HT1080 (cell line): ENCODE measurements around the gene MFSD12. TPM values are rescaled to one million over a fixed set of nuclear protein-coding genes. Genes with fewer than 3 reads are reported as not detected.

ENCODE experiments used
- DNase-seq: peaks from one replicate; pipeline ENCODE4 v3.0.0-alpha.2; 2015; ENCODE audit warnings: low read depth
- total RNA-seq: library from RNA; depleted of rRNA; stranded (reverse); fragments of >200 nt; shearing (Covaris generic); gene quantifications from 2 replicates; pipeline ENCODE4 v1.2.3, GENCODE V29; 2014

MFSD12 gene
- total RNA-seq, 1 experiment from 2014 or later = 132 TPM

- DNase-seq = no peak
Measured at GRCh38 chr19:3523361-3524077, 33.9 kb downstream of the MFSD12 start.

DNA sequence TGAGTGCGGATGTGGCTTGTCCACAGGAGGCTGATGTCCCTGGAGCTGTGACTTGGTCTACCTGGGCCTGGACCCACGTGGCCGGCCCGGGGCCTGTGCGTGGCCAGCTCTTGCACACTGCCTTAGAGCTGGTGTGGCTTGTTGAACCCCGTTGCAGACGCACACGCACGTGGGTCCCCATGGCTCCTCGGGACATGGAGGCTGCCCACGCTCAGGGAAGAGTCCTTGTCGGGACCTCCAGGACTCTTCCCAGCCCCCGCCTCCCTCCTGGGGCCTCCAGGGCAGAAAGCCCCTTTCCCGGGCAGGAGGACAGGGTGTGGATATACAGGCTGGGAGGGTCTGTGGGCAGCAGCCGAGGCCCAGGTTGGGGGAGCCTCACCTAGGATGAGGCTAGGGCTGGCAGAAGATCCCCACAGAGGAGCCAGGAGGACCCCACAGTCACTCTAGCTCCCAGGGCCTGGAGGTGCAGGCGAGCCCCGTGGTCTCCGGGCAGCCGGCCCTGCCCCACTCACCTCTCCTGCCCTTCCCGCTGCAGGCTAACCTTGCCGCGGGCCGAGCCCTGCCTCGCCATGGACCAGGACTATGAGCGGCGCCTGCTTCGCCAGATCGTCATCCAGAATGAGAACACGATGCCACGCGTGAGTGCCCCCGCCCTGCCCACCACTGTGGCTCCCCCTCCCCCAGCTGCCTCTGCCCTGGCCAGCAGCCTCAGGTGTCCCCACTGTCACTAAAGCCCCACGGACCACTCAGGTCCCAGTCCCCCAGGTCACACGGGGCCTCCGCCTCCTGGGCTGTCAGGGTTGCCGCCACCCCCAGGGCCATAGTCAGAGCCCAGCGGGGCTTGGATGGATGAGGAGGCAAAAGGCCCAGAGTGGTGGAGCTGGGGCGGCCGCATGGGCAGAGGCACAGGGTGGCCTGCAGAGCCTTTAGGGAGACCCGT is 34.7 kb downstream of the MFSD12 start:
- DNase-seq = no peak

- no peak for DNase-seq
Measured at GRCh38 chr19:3521104-3521445, 36.3 kb downstream of the MFSD12 start.

GRCh38 chr19:3520166-3521103 is 37.0 kb downstream of the MFSD12 start:
- no peak for DNase-seq

DNA sequence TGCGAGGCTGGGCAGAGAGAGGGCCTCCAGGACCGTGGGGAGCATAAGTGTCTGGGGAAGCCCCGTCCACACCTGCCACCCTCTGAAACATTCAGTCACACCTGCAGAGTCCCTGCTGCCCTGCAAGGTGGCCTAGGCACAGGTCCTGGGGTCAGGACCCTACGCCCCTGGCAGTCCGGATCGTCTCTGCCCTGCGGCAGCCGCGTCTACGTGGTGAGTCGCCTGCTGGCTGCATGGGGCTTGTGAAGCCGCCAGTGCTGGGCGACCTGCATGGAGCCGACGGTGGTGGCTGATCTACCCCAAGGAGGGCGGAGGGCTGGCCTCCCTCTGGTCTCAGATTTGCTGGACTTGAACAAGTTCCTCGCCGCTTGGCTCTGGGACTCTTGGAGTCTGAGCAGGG is 38.3 kb downstream of the MFSD12 start:
- no peak for DNase-seq

DNA sequence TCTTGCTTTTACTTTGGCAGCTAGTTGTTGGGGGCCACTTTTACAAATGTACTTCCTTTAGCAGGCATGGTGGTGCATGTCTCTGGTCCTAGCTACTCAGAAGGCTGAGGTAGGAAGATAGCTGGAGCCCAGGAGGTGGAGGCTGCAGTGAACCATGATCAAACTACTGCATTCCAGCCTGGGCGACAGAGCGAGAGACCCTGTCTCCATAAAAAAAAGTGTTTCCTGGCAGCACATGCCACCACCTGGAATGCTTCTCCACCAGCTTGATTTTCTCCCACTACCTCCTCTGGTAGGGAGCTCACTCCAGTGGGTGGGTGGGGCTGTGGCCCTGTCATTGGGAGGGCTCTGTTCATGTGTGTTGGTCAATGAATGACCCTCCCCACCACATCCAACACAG is 38.7 kb downstream of the MFSD12 start:
- DNase-seq = no peak

DNA sequence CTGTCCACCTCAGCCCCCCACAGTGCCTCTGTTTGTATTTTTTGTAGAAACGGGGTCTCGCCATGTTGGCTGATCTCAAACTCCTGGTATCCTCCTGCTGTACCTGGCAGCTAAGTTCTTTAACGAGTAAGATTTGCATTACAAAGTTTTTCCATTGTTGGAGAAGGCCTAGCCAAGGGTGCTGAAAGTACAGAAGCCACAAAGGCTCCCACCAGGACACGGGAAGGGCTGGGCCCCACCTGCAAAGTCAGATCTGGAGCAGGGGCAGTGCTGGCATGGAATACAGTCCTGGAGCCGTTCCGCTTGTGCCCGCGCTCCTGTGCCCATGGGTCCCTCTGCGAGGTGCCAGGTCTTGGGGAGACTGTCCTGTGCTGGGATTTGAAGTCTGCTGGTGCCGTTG is 39.1 kb downstream of the MFSD12 start:
- no peak for DNase-seq

GRCh38 chr19:3517638-3518037 is 39.7 kb downstream of the MFSD12 start:
- DNase-seq = no peak

- no peak for DNase-seq
Measured at GRCh38 chr19:3516675-3517207, 40.6 kb downstream of the MFSD12 start.

- no peak for DNase-seq
Measured at GRCh38 chr19:3515891-3516422, 41.4 kb downstream of the MFSD12 start.

GRCh38 chr19:3514930-3515329 is 42.5 kb downstream of the MFSD12 start:
- no peak for DNase-seq

GRCh38 chr19:3513229-3514140 is 43.9 kb downstream of the MFSD12 start:
- no peak for DNase-seq

DNA sequence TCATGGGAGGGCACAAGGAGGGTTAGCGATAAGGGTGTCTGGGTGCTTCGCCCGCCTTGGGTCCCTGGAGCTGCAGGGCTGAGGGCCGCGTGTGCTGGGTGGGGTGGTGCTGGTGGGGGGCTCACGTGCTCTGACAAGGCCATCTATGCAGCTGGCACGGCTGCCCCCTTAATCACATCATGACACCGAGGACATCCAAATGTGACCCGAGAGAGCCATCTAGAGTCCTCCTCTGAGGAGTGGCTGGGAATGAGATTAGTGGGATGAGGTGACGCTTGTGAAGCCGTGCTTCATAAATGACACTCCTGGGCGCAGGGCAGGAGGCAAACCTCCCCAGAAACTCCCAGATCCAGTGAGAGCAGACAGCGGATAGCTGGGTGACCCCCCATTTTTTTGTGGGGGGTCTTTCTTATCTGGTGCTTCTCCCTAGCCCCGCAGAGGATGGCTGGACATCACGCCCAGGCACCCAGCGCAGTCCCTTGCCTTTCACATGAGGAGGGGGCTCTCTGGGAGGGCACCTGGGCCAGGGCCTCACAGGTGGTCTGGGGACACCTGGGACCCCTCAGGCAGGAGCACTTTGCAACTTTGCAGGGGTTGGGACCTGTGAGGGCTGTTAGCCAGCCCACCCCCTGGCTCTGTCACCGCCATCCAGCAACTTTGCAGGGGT is 44.7 kb downstream of the MFSD12 start:
- DNase-seq = no peak

DNA sequence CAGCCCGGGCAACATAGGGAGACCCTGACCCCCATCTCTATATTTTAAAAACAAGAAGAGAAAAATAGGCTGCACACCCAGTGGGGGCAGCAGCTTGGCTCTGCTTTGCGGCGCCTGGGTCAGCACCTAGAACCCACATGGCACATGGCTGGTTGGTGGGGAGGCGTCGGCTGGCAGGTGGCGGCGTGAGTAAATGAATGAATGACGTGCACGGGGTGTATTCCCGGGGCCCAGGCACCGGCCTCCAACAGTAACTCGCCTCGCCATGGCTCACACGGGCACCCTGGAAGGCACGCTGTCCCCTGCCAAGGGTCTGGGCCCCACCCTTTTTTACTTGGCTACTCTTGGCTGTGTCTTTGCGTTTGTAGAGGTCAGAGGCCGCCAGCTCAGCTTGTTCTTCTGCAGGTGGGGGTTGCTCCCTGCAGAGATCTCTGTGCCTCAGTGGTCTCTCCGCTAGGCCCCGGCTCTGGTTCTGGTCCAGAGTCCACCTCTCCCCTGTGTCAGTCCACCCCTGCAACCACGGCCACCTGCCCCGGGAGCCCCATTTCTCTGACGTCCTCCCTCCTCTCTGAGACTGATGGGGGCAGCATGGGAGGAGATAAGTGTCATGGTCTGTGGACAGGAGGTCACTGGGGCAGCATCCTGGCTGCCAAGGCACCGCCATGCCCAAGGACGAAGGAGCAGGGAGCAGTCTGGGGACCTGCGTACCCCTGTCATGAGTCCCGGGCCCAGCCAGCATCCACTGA is 45.7 kb downstream of the MFSD12 start:
- no peak for DNase-seq

DNA sequence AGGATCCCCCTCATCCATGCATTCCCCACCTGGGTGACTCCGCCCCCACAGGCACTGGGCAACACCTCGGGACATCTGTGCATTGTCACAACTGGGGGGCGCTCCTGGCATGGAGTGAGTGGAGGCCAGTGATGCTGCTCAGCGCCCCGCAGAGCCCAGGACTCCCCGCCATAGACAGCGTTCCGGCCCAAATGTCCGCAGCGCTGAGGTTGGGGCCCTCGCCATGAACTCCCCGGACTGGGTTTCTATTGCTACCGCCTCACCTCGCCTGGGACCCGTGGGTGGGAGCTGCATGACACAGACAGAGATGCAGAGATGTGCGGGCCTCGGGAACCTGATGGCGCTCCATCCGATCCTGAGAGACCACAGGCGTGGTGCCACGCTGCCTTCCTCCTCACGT is 46.7 kb downstream of the MFSD12 start:
- no peak for DNase-seq

- DNase-seq = peak; percentile 69
Measured at GRCh38 chr19:3509566-3509989, 47.8 kb downstream of the MFSD12 start.

DNA sequence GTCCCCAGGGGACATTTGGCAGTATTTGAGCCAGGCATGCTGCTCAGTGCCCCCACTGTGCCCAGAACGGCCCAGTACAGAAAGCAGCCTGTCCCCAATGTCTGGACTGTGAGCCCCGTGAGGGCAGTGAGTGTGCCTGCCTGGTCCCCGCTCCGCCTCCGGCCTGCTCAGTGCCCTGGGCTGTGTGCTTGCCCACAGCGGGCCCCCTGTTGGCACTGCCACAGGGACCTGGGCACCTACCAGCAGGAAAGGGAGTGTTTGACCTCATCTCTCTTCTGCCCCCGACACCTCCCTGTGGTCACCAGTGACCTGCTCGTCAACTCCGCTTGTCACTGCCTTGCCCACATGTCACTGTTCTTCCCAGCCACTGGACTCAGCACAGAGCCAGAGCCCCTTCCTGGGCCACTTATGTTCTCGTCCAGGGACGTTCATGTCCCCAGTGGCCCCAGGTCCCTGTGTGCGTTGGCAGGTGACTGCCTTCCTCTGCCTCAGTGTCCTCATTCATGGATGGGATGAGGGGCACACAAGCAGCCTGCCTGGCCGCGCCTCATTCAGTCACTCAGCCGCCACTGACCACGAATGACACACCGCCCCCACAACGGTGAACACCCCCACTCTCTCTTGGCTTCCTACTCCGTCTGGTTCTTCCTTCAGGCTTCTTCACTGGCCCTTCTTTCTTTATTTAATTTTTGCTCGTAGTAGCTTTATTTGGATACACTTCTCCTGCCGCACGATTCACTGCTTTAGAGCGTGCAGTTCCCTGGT is 48.4 kb downstream of the MFSD12 start:
- peak; percentile 24 for DNase-seq
